HG03039 (cell line): Measurements from ENCODE around the gene LTBP1.

Experiments used
- ATAC-seq: cut with Tn5 transposase; IDR thresholded peaks from one replicate; pipeline ENCODE4 v1.9.1; 2021; ENCODE audit warnings: mild to moderate bottlenecking, moderate library complexity; ENCODE audit not compliant: unreplicated experiment

Gene LTBP1

GRCh38 chr2:33181466-33181865 lies 234.7 kb downstream of the LTBP1 start:
- ATAC-seq: no peak

GRCh38 chr2:33184041-33184440 lies 237.3 kb downstream of the LTBP1 start:
- no peak for ATAC-seq

GRCh38 chr2:33186937-33187336 lies 240.2 kb downstream of the LTBP1 start:
- no peak for ATAC-seq

GRCh38 chr2:33188799-33189198 lies 242.0 kb downstream of the LTBP1 start:
- no peak for ATAC-seq

- ATAC-seq: no peak
Observed at GRCh38 chr2:33190393-33190937, 243.7 kb downstream of the LTBP1 start.

GRCh38 chr2:33195891-33196290 lies 249.1 kb downstream of the LTBP1 start:
- ATAC-seq: no peak

GRCh38 chr2:33196700-33197099 lies 249.9 kb downstream of the LTBP1 start:
- no peak for ATAC-seq

- ATAC-seq: no peak
Observed at GRCh38 chr2:33197198-33197938, 250.6 kb downstream of the LTBP1 start.

GRCh38 chr2:33202641-33203522 lies 256.1 kb downstream of the LTBP1 start:
- no peak for ATAC-seq

- peak; percentile 41 for ATAC-seq
Observed at GRCh38 chr2:33204945-33205344, 258.2 kb downstream of the LTBP1 start.

GRCh38 chr2:33205693-33206434 lies 259.1 kb downstream of the LTBP1 start:
- peak; percentile 97 for ATAC-seq

GRCh38 chr2:33207151-33207740 lies 260.5 kb downstream of the LTBP1 start:
- no peak for ATAC-seq

GRCh38 chr2:33208400-33208799 lies 261.6 kb downstream of the LTBP1 start:
- no peak for ATAC-seq

GRCh38 chr2:33209976-33210375 lies 263.2 kb downstream of the LTBP1 start:
- no peak for ATAC-seq

GRCh38 chr2:33210626-33211025 lies 263.9 kb downstream of the LTBP1 start:
- no peak for ATAC-seq

GRCh38 chr2:33212151-33212550 lies 265.4 kb downstream of the LTBP1 start:
- ATAC-seq: no peak

GRCh38 chr2:33213244-33213643 lies 266.5 kb downstream of the LTBP1 start:
- ATAC-seq: no peak

- no peak for ATAC-seq
Observed at GRCh38 chr2:33213648-33214047, 266.9 kb downstream of the LTBP1 start.

- ATAC-seq: no peak
Observed at GRCh38 chr2:33214436-33214835, 267.7 kb downstream of the LTBP1 start.

GRCh38 chr2:33214857-33215256 lies 268.1 kb downstream of the LTBP1 start:
- ATAC-seq: no peak

GRCh38 chr2:33215299-33215698 lies 268.5 kb downstream of the LTBP1 start:
- ATAC-seq: no peak
